Tibial nerve (tissue), 3 donors: ENCODE data around the gene COPS2.

Experiments
- CTCF ChIP-seq, 5 experiments: fragments of 200-600 bp in 3 of 5; fragments of 450-650 bp in 2 of 5; sonication (generic) in 3 of 5; IDR thresholded peaks; one replicate each; pipeline ENCODE4 v1.5.1; 2016 to 2019; ENCODE audit warnings: antibody characterized with exemption in 5 of 5, mild to moderate bottlenecking in 3 of 5, moderate library complexity in 2 of 5
- POLR2A ChIP-seq, 2 donors: fragments of 450-650 bp; IDR thresholded peaks; one replicate each; pipeline ENCODE4 v1.6.1; 2017; ENCODE audit warnings: antibody characterized with exemption in 2 of 2, mild to moderate bottlenecking in 2 of 2, moderate library complexity in 2 of 2

GRCh38 chr15:49196856-49197255, 41.5 kb upstream of the COPS2 start:
- TF ChIP-seq CTCF (IDR thresholded peaks at IDR 0.05) (no peak), POLR2A (IDR thresholded peaks at IDR 0.05) (no peak)
